ENCODE results near the gene LTBP1. TPM values are rescaled to one million over a fixed set of nuclear protein-coding genes. Genes with fewer than 3 reads are reported as not detected.

The LTBP1 gene
- total RNA-seq, 1 experiment from 2014 or later: 28.5 TPM

DNA sequence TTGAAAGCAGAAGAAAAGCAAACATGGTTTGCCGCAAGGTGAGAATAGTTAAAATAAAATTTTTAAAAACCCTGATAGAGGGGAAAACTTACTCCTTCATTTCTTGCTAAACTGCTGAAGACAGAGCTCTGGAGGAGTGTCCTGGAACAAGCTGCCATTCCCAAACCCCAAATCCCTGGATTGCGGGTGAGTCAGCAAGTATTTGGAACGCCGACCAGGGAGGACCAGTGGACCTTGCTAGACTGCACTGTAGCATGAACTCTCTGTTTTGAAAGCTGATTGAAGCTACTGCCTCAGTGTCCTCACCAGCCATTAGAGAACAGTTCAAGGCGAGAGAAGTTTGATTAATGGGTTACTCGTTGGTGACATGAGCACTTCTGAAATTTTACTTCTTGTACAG is 430.3 kb downstream of the LTBP1 start:
- Histone ChIP-seq H2AK5ac (ENCODE audit: insufficient read length, low read length) (no peak overlapping the region), H3K27ac (ENCODE audit: insufficient read length, low read depth, low read length) (no peak overlapping the region), H3K27me3 (ENCODE audit: insufficient read depth, low read length) (no peaks in the 10 kb centered on the region), H3K14ac (ENCODE audit: insufficient read depth, low read length) (no peak overlapping the region), H3T11ph (ENCODE audit: low read length) (no peak overlapping the region), H3K4me1 (ENCODE audit: insufficient read depth, low read length) (no peaks in the 10 kb centered on the region; the same call in 1 of the 2 replicates), H2BK12ac (ENCODE audit: insufficient read length, low read depth, low read length) (no peak overlapping the region), H3K4ac (ENCODE audit: low read depth, low read length) (no peak overlapping the region), H2BK20ac (ENCODE audit: low read depth, low read length, poor library complexity, severe bottlenecking) (no peak overlapping the region), H2BK15ac (ENCODE audit: low read depth, low read length) (no peak overlapping the region), H4K5ac (ENCODE audit: insufficient read length, low read depth, low read length) (no peak overlapping the region), H3K56ac (ENCODE audit: insufficient read length, low read depth, low read length) (no peak overlapping the region), H3K79me2 (ENCODE audit: insufficient read depth, low read length) (no peaks in the 10 kb centered on the region), H2BK5ac (ENCODE audit: insufficient read length, low read length) (no peak overlapping the region), H4K91ac (ENCODE audit: insufficient read length, low read depth, low read length) (no peak overlapping the region), H3K9me3 (ENCODE audit: control insufficient read depth, low read depth, low read length) (no peaks in the 10 kb centered on the region), H2AFZ (ENCODE audit: low read length) (no peak overlapping the region), H3K23me2 (ENCODE audit: insufficient read length, low read depth, low read length, poor library complexity, severe bottlenecking) (no peaks in the 10 kb centered on the region), H3K9ac (ENCODE audit: extremely low read depth, insufficient read length, low read length) (no peak overlapping the region), H3K4me2 (ENCODE audit: insufficient read depth, insufficient read length, low read length) (no peak overlapping the region), H3K18ac (ENCODE audit: insufficient read length, low read depth, low read length) (no peak overlapping the region), H3K23ac (ENCODE audit: insufficient read length, low read depth, low read length) (no peak overlapping the region), H2BK120ac (ENCODE audit: low read depth, low read length, poor library complexity, severe bottlenecking) (no peak overlapping the region), H4K20me1 (ENCODE audit: control insufficient read depth, insufficient read depth, insufficient read length) (no peaks in the 10 kb centered on the region), H3K79me1 (ENCODE audit: insufficient read depth, low read depth, low read length, poor library complexity, severe bottlenecking) (no peaks in the 10 kb centered on the region), H4K8ac (replicated peaks; ENCODE audit: insufficient read length, low read depth, low read length) (no peak overlapping the region)
- H3K27me3 Mint-ChIP-seq (ENCODE audit: low read depth): no peaks in the 10 kb centered on the region
- H3K36me3 Mint-ChIP-seq (ENCODE audit: insufficient read depth in 1 of 3, low read depth in 3 of 3): no peaks in the 10 kb centered on the region
- no CpG with 5 or more reads among the region's 6 CpGs for WGBS (ENCODE audit: extremely low coverage, insufficient read length, low lambda C conversion rate)
- H3K9me3 Mint-ChIP-seq: peaks cover 0 to 3% of the 10 kb centered on the region in 2 experiments; a peak in 1 of 5 replicates
- TF ChIP-seq, protein P1, sequence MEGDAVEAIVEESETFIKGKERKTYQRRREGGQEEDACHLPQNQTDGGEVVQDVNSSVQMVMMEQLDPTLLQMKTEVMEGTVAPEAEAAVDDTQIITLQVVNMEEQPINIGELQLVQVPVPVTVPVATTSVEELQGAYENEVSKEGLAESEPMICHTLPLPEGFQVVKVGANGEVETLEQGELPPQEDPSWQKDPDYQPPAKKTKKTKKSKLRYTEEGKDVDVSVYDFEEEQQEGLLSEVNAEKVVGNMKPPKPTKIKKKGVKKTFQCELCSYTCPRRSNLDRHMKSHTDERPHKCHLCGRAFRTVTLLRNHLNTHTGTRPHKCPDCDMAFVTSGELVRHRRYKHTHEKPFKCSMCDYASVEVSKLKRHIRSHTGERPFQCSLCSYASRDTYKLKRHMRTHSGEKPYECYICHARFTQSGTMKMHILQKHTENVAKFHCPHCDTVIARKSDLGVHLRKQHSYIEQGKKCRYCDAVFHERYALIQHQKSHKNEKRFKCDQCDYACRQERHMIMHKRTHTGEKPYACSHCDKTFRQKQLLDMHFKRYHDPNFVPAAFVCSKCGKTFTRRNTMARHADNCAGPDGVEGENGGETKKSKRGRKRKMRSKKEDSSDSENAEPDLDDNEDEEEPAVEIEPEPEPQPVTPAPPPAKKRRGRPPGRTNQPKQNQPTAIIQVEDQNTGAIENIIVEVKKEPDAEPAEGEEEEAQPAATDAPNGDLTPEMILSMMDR (conservative IDR thresholded peaks at IDR 0.05): no peak
- H3K27ac Mint-ChIP-seq: peak overlapping the region in 2 of 3 experiments; percentile 2 to 88; a peak in 2 of 7 replicates
- H3K4me3 Mint-ChIP-seq: no peak overlapping the region
- peaks cover 27 to 28% of the 10 kb centered on the region in 2 experiments for H3K4me1 Mint-ChIP-seq
- DNase-seq: no peak
